GM12891 (cell line): ENCODE data around the gene SLC30A2.

Source experiments
- POLR2A ChIP-seq: IDR thresholded peaks from 2 replicates; pipeline ENCODE4 v1.6.1; 2011; ENCODE audit warnings: low read depth, low read length, control low read depth
- POLR2AphosphoS5 ChIP-seq: IDR thresholded peaks from 2 replicates; pipeline ENCODE4 v1.6.1; 2011; ENCODE audit warnings: low read depth, low read length, control low read depth

GRCh38 chr1:26025517-26025916 lies 20.4 kb downstream of the SLC30A2 start:
- TF ChIP-seq POLR2A (no peak), POLR2AphosphoS5 (no peak)
